C4-2B (cell line): ENCODE measurements around the gene RRH.
"Not testable (repeated sequence)": the region's sequence is repeated elsewhere in the genome, so short reads cannot be mapped to it uniquely, and the experiment has no call there.

Experiments
- H3K27ac ChIP-seq: fragments of 450-650 bp; 2 replicates; pipeline ENCODE4 v1.5.1; 2017
- ZFX ChIP-seq: fragments of 450-650 bp; IDR thresholded peaks from 2 replicates; pipeline ENCODE4 v1.6.1; 2017
- TF ChIP-seq, protein P1 (sequence below): fragments of 450-650 bp; conservative IDR thresholded peaks from 2 replicates; pipeline ENCODE4 v1.5.1; 2017; ENCODE audit warnings: mild to moderate bottlenecking

The RRH gene, protein sequence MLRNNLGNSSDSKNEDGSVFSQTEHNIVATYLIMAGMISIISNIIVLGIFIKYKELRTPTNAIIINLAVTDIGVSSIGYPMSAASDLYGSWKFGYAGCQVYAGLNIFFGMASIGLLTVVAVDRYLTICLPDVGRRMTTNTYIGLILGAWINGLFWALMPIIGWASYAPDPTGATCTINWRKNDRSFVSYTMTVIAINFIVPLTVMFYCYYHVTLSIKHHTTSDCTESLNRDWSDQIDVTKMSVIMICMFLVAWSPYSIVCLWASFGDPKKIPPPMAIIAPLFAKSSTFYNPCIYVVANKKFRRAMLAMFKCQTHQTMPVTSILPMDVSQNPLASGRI

DNA sequence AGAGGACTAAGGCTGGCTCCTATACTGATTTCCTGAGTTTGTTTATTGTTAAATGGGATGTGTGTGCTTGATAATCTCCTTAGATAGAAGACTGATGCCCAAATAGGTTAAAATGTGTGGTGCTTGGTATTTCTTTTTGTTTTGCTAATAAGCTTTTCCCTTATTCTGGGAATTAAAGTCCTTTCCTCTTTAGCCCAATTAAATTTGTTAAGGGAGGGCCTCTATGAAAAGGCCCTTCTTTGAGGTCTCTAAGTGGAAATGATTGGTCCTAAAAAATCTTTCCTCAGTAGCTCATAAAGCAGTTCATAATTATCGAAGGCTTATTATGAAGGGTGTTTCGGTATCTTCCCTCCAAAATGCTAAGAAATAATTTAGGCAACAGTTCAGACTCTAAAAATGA lies at the start of gene RRH:
RRH (plus strand) TSS at position 301 of the 400 bp plus-strand sequence; CDS start at position 357, 56 bp downstream.
- no peak within 1 kb of the TSS for H3K27ac ChIP-seq
- TF ChIP-seq ZFX: no peak
- TF ChIP-seq, protein P1, sequence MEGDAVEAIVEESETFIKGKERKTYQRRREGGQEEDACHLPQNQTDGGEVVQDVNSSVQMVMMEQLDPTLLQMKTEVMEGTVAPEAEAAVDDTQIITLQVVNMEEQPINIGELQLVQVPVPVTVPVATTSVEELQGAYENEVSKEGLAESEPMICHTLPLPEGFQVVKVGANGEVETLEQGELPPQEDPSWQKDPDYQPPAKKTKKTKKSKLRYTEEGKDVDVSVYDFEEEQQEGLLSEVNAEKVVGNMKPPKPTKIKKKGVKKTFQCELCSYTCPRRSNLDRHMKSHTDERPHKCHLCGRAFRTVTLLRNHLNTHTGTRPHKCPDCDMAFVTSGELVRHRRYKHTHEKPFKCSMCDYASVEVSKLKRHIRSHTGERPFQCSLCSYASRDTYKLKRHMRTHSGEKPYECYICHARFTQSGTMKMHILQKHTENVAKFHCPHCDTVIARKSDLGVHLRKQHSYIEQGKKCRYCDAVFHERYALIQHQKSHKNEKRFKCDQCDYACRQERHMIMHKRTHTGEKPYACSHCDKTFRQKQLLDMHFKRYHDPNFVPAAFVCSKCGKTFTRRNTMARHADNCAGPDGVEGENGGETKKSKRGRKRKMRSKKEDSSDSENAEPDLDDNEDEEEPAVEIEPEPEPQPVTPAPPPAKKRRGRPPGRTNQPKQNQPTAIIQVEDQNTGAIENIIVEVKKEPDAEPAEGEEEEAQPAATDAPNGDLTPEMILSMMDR: no peak

DNA sequence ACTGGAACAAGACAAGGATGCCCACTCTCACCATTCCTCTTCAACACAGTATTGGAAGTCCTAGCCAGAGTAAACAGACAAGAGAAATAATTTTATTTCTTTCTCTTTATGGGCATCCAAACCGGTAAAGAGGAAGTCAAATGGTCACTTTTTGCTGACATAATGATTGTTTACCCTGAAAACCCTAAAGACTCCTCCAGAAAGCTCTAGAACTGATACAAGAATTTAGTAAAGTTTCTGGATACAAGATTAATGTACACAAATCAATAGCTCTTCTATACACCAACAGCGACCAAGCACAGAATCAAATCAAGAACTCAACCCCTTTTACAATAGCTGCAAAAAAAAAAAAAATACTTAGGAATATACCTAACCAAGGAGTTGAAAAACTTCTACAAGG lies 45.7 kb upstream of the RRH start:
- not testable (repeated sequence) for H3K27ac ChIP-seq

DNA sequence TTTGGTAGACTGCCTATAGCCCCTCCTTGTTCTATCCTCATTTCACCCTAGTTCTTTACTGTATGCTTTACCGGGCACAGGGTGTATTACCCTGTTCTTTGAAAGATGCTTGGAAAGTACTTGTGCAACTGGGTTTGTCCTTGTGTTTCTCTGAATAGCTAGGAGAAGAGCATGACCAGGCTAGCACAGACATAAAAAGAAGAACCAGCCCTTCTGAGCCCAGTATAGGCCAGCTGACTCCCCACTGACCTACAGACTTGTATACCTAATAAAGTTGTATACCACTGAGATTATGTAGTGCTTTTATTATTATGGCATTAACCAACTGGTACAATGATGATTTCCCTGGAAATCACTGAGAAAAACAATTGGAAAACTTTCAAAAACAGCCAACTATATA lies 40.9 kb upstream of the RRH start:
- H3K27ac ChIP-seq: no peak overlapping the region
- TF ChIP-seq, protein P1: no peak
- TF ChIP-seq ZFX: no peak

DNA sequence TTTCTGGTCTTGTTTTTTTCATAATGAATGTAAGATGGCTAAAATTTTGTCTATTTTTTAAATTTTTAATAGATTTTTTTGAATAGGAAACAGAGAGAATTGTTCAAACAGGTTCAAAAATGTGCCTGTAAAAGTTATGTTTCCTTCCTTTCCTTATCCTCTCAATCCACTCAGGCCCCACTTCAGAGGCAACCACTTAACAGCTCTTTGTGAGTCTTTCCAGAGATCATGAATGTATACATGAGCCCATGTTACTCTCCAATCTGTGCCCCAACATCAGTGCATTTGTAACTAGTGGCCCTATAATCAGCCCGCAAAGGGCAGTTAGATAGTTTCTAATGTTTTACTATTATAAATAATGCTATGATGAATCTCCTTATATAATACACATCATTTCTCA lies 40.0 kb upstream of the RRH start:
- TF ChIP-seq ZFX: no peak
- TF ChIP-seq, protein P1: no peak
- H3K27ac ChIP-seq: no peak overlapping the region

DNA sequence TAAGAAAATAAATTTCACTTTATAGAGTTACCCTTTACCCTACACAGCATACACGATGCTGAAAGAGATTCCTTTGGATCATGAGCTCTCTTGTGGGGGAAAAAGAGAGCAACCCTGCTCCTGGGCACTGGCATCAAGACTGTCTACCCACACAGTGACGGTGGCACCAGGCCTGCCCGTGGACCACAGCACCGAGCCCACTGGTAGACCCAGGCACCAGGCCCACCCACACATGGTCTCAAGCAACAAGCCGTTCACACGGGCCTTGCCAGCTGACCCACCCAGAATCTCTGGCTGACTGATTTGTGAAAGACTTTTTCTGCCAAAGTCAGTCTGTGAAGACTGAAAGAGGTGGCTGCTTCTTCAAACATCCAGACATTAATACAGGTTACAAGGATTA lies 32.7 kb upstream of the RRH start:
- TF ChIP-seq, protein P1: no peak
- no peak for TF ChIP-seq ZFX
- H3K27ac ChIP-seq: no peak overlapping the region

DNA sequence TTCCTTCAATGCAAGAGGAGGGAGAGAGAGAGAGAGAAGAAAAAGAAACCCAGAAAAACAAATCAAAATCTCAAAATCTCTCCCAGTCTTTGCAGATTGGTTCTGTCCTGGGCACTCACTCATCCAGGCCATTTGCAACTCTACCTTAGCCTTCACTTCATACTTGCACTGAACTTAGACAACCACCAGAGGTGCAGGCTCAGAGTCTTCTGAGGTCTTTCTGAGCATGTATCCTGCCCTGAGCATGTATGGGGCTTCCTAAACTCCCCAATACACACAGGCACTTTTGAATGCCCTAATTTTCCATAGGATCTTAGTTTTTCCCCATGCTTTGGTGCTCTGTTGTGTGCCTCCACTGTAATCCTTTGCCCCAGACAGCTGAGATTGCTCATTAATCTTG lies 28.9 kb upstream of the RRH start:
- no peak for TF ChIP-seq ZFX
- TF ChIP-seq, protein P1: no peak
- no peak overlapping the region for H3K27ac ChIP-seq

DNA sequence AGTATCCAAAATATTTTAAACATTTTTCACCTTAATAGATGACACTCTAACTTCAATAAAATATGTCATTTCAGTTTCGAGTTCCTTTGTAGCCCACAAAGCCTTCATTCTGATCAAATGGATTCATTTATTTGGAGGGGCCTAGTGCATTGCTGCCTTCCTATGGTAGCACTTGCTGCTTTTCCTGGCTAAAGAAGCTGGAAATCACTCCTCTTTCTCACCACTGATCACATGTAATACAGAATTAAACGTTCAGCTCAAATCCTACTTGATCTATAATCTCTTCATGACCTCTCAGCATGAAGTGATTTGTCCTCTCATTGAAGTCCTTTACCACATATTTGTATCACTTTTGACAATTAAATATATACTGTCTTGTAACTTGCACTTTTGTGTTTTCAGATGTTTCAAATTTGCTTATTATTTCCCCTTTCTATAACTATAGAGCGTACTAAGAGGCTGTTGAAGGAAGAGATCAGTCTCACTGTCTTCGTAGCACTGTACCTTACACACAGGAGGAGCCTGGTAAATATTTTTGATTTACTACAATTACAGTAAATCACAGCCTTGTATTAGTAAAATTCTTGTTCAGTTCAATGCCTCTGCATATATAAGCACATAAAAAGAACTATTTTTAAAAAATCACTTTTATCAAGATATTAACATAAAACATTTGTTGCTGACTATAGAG lies 26.5 kb upstream of the RRH start:
- TF ChIP-seq, protein P1: no peak
- no peak for TF ChIP-seq ZFX
- no peak overlapping the region for H3K27ac ChIP-seq
